Erythroblast (primary cell): ENCODE measurements around the gene ZNF143.

Experiments used
- GATA1 ChIP-seq: IDR thresholded peaks from 2 replicates; pipeline ENCODE4 v1.6.1; 2011; ENCODE audit warnings: low read depth, mild to moderate bottlenecking, control low read depth, low read length, moderate library complexity
- POLR2A ChIP-seq: IDR thresholded peaks from 2 replicates; pipeline ENCODE4 v1.6.1; 2011; ENCODE audit warnings: mild to moderate bottlenecking, low read length

GRCh38 chr11:9568854-9569587 is 108.2 kb downstream of the ZNF143 start:
- TF ChIP-seq POLR2A (no peak), GATA1 (no peak)
